ENCODE results near the gene TMEM225.
"Not testable (repeated sequence)": the region's sequence is repeated elsewhere in the genome, so short reads cannot be mapped to it uniquely, and the experiment has no call there.

Gene TMEM225

GRCh38 chr11:123885570-123885969 lies at the start of gene TMEM225:
TSS of gene TMEM225 (minus strand) at chr11:123885670. CDS start at chr11:123885425, 245 bp downstream.
- no peak within 1 kb of the TSS for H3K27ac ChIP-seq
- no peak for DNase-seq (ENCODE audit: low read depth, low spot score)

GRCh38 chr11:123924027-123924426 lies 38.6 kb upstream of the TMEM225 start:
- DNase-seq (ENCODE audit: low read depth, low spot score), result no peak

GRCh38 chr11:123920943-123921342 lies 35.5 kb upstream of the TMEM225 start:
- no peak overlapping the region for H3K27ac ChIP-seq
- no peak for DNase-seq (ENCODE audit: low read depth, low spot score)

More at GRCh38 chr11:123924027-123924426, 38.6 kb upstream of the TMEM225 start:
- no peak overlapping the region for H3K27ac ChIP-seq

GRCh38 chr11:123905826-123906225 lies 20.4 kb upstream of the TMEM225 start:
- no peak for DNase-seq (ENCODE audit: low read depth, low spot score)
- no peak overlapping the region for H3K27ac ChIP-seq

GRCh38 chr11:123904932-123905331 lies 19.5 kb upstream of the TMEM225 start:
- DNase-seq (ENCODE audit: low read depth, low spot score), result no peak
- no peak overlapping the region for H3K27ac ChIP-seq

GRCh38 chr11:123903932-123904331 lies 18.5 kb upstream of the TMEM225 start:
- DNase-seq (ENCODE audit: low read depth, low spot score), result no peak
- no peak overlapping the region for H3K27ac ChIP-seq

GRCh38 chr11:123901867-123902266 lies 16.4 kb upstream of the TMEM225 start, which contains the start of gene OR8D4:
TSS of gene OR8D4 (plus strand) at chr11:123902167. CDS start at chr11:123906432, 4,265 bp downstream.
- no peak for DNase-seq (ENCODE audit: low read depth, low spot score)
- H3K27ac ChIP-seq, result no peak within 1 kb of the TSS

GRCh38 chr11:123899792-123900191 lies 14.3 kb upstream of the TMEM225 start:
- H3K27ac ChIP-seq, result no peak overlapping the region
- no peak for DNase-seq (ENCODE audit: low read depth, low spot score)

- H3K27ac ChIP-seq, result no peak overlapping the region
- no peak for DNase-seq (ENCODE audit: low read depth, low spot score)
Observed at GRCh38 chr11:123892031-123892430, 6.6 kb upstream of the TMEM225 start.

GRCh38 chr11:123880912-123881311 lies 4.6 kb downstream of the TMEM225 start:
- no peak for DNase-seq (ENCODE audit: low read depth, low spot score)
- no peak overlapping the region for H3K27ac ChIP-seq

GRCh38 chr11:123867795-123868194 lies 17.7 kb downstream of the TMEM225 start:
- H3K27ac ChIP-seq; DNase-seq (ENCODE audit: low read depth, low spot score): not testable (repeated sequence)

GRCh38 chr11:123865293-123865692 lies 20.2 kb downstream of the TMEM225 start:
- DNase-seq (ENCODE audit: low read depth, low spot score); H3K27ac ChIP-seq: not testable (repeated sequence)

- DNase-seq (ENCODE audit: low read depth, low spot score), result no peak
- no peak overlapping the region for H3K27ac ChIP-seq
Observed at GRCh38 chr11:123859731-123860130, 25.7 kb downstream of the TMEM225 start.

- no peak for DNase-seq (ENCODE audit: low read depth, low spot score)
- H3K27ac ChIP-seq, result no peak overlapping the region
Observed at GRCh38 chr11:123856444-123856843, 29.0 kb downstream of the TMEM225 start.

- H3K27ac ChIP-seq, result no peak overlapping the region
Observed at GRCh38 chr11:123853038-123853437, 32.4 kb downstream of the TMEM225 start.

GRCh38 chr11:123852321-123852720 lies 33.1 kb downstream of the TMEM225 start:
- H3K27ac ChIP-seq, result no peak overlapping the region
- DNase-seq (ENCODE audit: low read depth, low spot score), result no peak

More at GRCh38 chr11:123853038-123853437, 32.4 kb downstream of the TMEM225 start:
- DNase-seq (ENCODE audit: low read depth, low spot score), result no peak

GRCh38 chr11:123851110-123851509 lies 34.4 kb downstream of the TMEM225 start:
- H3K27ac ChIP-seq, result no peak overlapping the region
- DNase-seq (ENCODE audit: low read depth, low spot score), result no peak

- no peak overlapping the region for H3K27ac ChIP-seq
- no peak for DNase-seq (ENCODE audit: low read depth, low spot score)
Observed at GRCh38 chr11:123841174-123841573, 44.3 kb downstream of the TMEM225 start.

- H3K27ac ChIP-seq, result no peak overlapping the region
- no peak for DNase-seq (ENCODE audit: low read depth, low spot score)
Observed at GRCh38 chr11:123839131-123839530, 46.3 kb downstream of the TMEM225 start.

- no peak overlapping the region for H3K27ac ChIP-seq
- DNase-seq (ENCODE audit: low read depth, low spot score), result no peak
Observed at GRCh38 chr11:123838659-123839058, 46.8 kb downstream of the TMEM225 start.

GRCh38 chr11:123838199-123838598 lies 47.3 kb downstream of the TMEM225 start:
- no peak overlapping the region for H3K27ac ChIP-seq
- no peak for DNase-seq (ENCODE audit: low read depth, low spot score)

- H3K27ac ChIP-seq, result no peak overlapping the region
- DNase-seq (ENCODE audit: low read depth, low spot score), result no peak
Observed at GRCh38 chr11:123833095-123833494, 52.4 kb downstream of the TMEM225 start.

All from epithelial cell of prostate (primary cell).